Measurements from ENCODE around the gene STX2.
"Not testable (repeated sequence)": the region's sequence is repeated elsewhere in the genome, so short reads cannot be mapped to it uniquely, and the experiment has no call there.

GRCh38 chr12:130752037-130752436 is 87.0 kb downstream of the STX2 start:
- not testable (repeated sequence) for TF ChIP-seq EZH2 (IDR thresholded peaks at IDR 0.05; ENCODE audit: low read length, missing control alignments); CTCF (conservative IDR thresholded peaks at IDR 0.05 in 1 of 2, IDR thresholded peaks at IDR 0.05 in 1 of 2; ENCODE audit: low read depth in 1 of 2, low read length in 2 of 2)
